HepG2 (cell line): ENCODE data around the gene FAM120B. TPM values are rescaled to one million over a fixed set of nuclear protein-coding genes. Genes with fewer than 3 reads are reported as not detected.

ENCODE experiments used
- ELK4 ChIP-seq: sonication (generic); formaldehyde crosslinking; IDR thresholded peaks from 2 replicates; pipeline ENCODE4 v1.9.0; 2021; ENCODE audit warnings: missing genetic modification reagents, borderline replicate concordance
- HNRNPH1 ChIP-seq: fragments of 200-400 bp; formaldehyde crosslinking; optimal IDR thresholded peaks from 2 replicates; pipeline ENCODE3; 2017; ENCODE audit warnings: mild to moderate bottlenecking, low read depth, low read length
- JDP2 ChIP-seq: sonication (generic); formaldehyde crosslinking; IDR thresholded peaks from 2 replicates; pipeline ENCODE4 v1.8.1; 2022; ENCODE audit warnings: missing genetic modification reagents, borderline replicate concordance
- MED13 ChIP-seq: sonication (generic); formaldehyde crosslinking; IDR thresholded peaks from 2 replicates; pipeline ENCODE4 v1.5.0; 2020; ENCODE audit warnings: missing genetic modification reagents
- MEIS2 ChIP-seq: sonication (generic); formaldehyde crosslinking; IDR thresholded peaks from 2 replicates; pipeline ENCODE4 v1.9.0; 2021; ENCODE audit warnings: mild to moderate bottlenecking, missing genetic modification reagents
- MNT ChIP-seq: fragments of 450-650 bp; IDR thresholded peaks from 2 replicates; pipeline ENCODE4 v1.6.1; 2016
- NKX3-1 ChIP-seq: sonication (generic); formaldehyde crosslinking; IDR thresholded peaks from 2 replicates; pipeline ENCODE4 v1.5.0; 2020; ENCODE audit warnings: missing genetic modification reagents
- PAX8 ChIP-seq: sonication (generic); formaldehyde crosslinking; IDR thresholded peaks from 2 replicates; pipeline ENCODE4 v1.8.0; 2022; ENCODE audit warnings: mild to moderate bottlenecking, missing genetic modification reagents, borderline replicate concordance
- REL ChIP-seq: sonication (generic); formaldehyde crosslinking; conservative IDR thresholded peaks from 2 replicates; pipeline ENCODE4 v1.8.0; 2022; ENCODE audit warnings: mild to moderate bottlenecking, missing genetic modification reagents, moderate library complexity
- SRSF4 ChIP-seq: fragments of 200-400 bp; formaldehyde crosslinking; IDR thresholded peaks from one replicate; pipeline ENCODE4 v1.6.1; 2018; ENCODE audit warnings: mild to moderate bottlenecking, low read depth, low read length, moderate library complexity; ENCODE audit not compliant: poor library complexity, severe bottlenecking
- THAP9 ChIP-seq: sonication (generic); formaldehyde crosslinking; IDR thresholded peaks from 2 replicates; pipeline ENCODE4; 2020; ENCODE audit warnings: missing genetic modification reagents, mild to moderate bottlenecking, borderline replicate concordance
- ZBTB3 ChIP-seq: sonication (generic); formaldehyde crosslinking; IDR thresholded peaks from 2 replicates; pipeline ENCODE4 v1.4.0; 2020; ENCODE audit warnings: low read depth, mild to moderate bottlenecking, moderate library complexity, missing genetic modification reagents, borderline replicate concordance
- ZFP36 ChIP-seq: fragments of 150-350 bp; IDR thresholded peaks from 2 replicates; pipeline ENCODE4 v1.6.1; 2018; ENCODE audit warnings: borderline replicate concordance, low read length, low read depth; ENCODE audit not compliant: partially characterized antibody
- ZFY ChIP-seq: sonication (generic); formaldehyde crosslinking; IDR thresholded peaks from 2 replicates; pipeline ENCODE4 v1.4.0; 2020; ENCODE audit warnings: missing genetic modification reagents
- ZNF101 ChIP-seq: sonication (generic); formaldehyde crosslinking; IDR thresholded peaks from 2 replicates; pipeline ENCODE4 v1.4.0; 2020; ENCODE audit warnings: mild to moderate bottlenecking, low read depth, missing genetic modification reagents, borderline replicate concordance
- ZNF329 ChIP-seq: sonication (generic); formaldehyde crosslinking; IDR thresholded peaks from 2 replicates; pipeline ENCODE4 v1.9.0; 2021; ENCODE audit warnings: low read depth, mild to moderate bottlenecking, missing genetic modification reagents
- ZNF549 ChIP-seq: sonication (generic); formaldehyde crosslinking; IDR thresholded peaks from 2 replicates; pipeline ENCODE4 v1.5.0; 2020; ENCODE audit warnings: missing genetic modification reagents
- ZNF558 ChIP-seq: sonication (generic); formaldehyde crosslinking; IDR thresholded peaks from 2 replicates; pipeline ENCODE4 v1.9.0; 2022; ENCODE audit warnings: mild to moderate bottlenecking, missing genetic modification reagents, borderline replicate concordance
- ZNF670 ChIP-seq: sonication (generic); formaldehyde crosslinking; IDR thresholded peaks from 2 replicates; pipeline ENCODE4 v1.8.0; 2022; ENCODE audit warnings: mild to moderate bottlenecking, missing genetic modification reagents, borderline replicate concordance
- ZNF7 ChIP-seq: IDR thresholded peaks from 2 replicates; pipeline ENCODE4 v1.6.1; 2016; ENCODE audit warnings: missing biosample characterization, missing genetic modification reagents
- ZNF737 ChIP-seq: sonication (generic); formaldehyde crosslinking; IDR thresholded peaks from 2 replicates; pipeline ENCODE4 v1.5.0; 2020; ENCODE audit warnings: missing genetic modification reagents, mild to moderate bottlenecking, borderline replicate concordance
- ZSCAN31 ChIP-seq: sonication (generic); formaldehyde crosslinking; IDR thresholded peaks from 2 replicates; pipeline ENCODE4 v1.5.0; 2020; ENCODE audit warnings: low read depth, mild to moderate bottlenecking, missing genetic modification reagents
- polyA plus RNA-seq, 8 experiments: library from polyadenylated mRNA; depleted of rRNA in 3 of 8; stranded (reverse) in 7 of 8; unstranded in 1 of 8; fragments of >200 nt; fragmentation: Illumina TruSeq in 4 of 8; extraction: Trizol in 4 of 8; gene quantifications; 2 replicates each; pipeline versions ENCODE4 v1.2.1 to v1.2.3, GENCODE V29; 2011 to 2016; ENCODE audit warnings: low read depth in 4 of 8, missing spikeins in 1 of 8, mixed read lengths in 1 of 8; ENCODE audit not compliant: insufficient read depth in 1 of 8
- total RNA-seq, 5 experiments: library from RNA; depleted of rRNA; stranded (reverse); fragments of >200 nt; fragmentation: Illumina TruSeq; extraction: Trizol; gene quantifications; 2 replicates each; pipeline ENCODE4 v1.2.3, GENCODE V29; 2016; ENCODE audit warnings: low read depth in 1 of 5
- TF ChIP-seq, protein P1 (sequence below): sonication (generic); IDR thresholded peaks from 2 replicates; pipeline ENCODE4 v1.6.1; 2016; ENCODE audit warnings: low read depth, borderline replicate concordance

The FAM120B gene
- total and polyA plus RNA-seq, 2 of the 13 experiments (the other 11 are each of a cell fraction or from before 2014, with no cell fraction given): 9.2 to 10.7 TPM

GRCh38 chr6:170295510-170296422, 10.8 kb upstream of the FAM120B start (continued):
- TF ChIP-seq ZFY (peak; percentile 42), MED13 (no peak), ZNF101 (no peak), ZNF670 (CRISPR knock-in tag) (no peak), NKX3-1 (CRISPR knock-in tag) (no peak), MNT (no peak), PAX8 (CRISPR knock-in tag) (no peak), THAP9 (CRISPR knock-in tag) (no peak), SRSF4 (no peak), ELK4 (CRISPR knock-in tag) (no peak), ZSCAN31 (CRISPR knock-in tag) (0 out of 2 replicates have a peak, but pooled peaks have one; percentile 26), ZFP36 (peak; percentile 94), ZNF329 (CRISPR knock-in tag) (0 out of 2 replicates have a peak, but pooled peaks have one; percentile 42), REL (CRISPR knock-in tag) (no peak), MEIS2 (CRISPR knock-in tag) (no peak), JDP2 (CRISPR knock-in tag) (no peak), HNRNPH1 (no peak), ZNF737 (CRISPR knock-in tag) (no peak), ZNF7 (CRISPR knock-in tag) (no peak), ZNF549 (no peak), ZNF558 (CRISPR knock-in tag) (no peak), ZBTB3 (CRISPR knock-in tag) (no peak)
- TF ChIP-seq, protein P1, sequence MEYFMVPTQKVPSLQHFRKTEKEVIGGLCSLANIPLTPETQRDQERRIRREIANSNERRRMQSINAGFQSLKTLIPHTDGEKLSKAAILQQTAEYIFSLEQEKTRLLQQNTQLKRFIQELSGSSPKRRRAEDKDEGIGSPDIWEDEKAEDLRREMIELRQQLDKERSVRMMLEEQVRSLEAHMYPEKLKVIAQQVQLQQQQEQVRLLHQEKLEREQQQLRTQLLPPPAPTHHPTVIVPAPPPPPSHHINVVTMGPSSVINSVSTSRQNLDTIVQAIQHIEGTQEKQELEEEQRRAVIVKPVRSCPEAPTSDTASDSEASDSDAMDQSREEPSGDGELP: no peak
